GM23338 (cell line): ENCODE measurements around the gene ZMPSTE24. TPM values are rescaled to one million over a fixed set of nuclear protein-coding genes. Genes with fewer than 3 reads are reported as not detected.

Experiments
- ATAC-seq: fragments of 200-7000 bp; cut with Tn5 transposase; 3 replicates; pipeline ENCODE4 v1.9.1; 2020
- DNase-seq: peaks from one replicate; pipeline ENCODE4 v3.0.0-alpha.2; 2015; ENCODE audit warnings: low spot score
- H2AFZ ChIP-seq: fragments of 200-600 bp; sonication (generic); 2 replicates; pipeline ENCODE4 v1.8.0; 2016; ENCODE audit warnings: antibody characterized with exemption, mild to moderate bottlenecking, moderate library complexity
- H3F3A ChIP-seq: fragments of 200-600 bp; sonication (generic); replicated peaks from 2 replicates; pipeline ENCODE4 v1.8.0; 2017; ENCODE audit warnings: antibody characterized with exemption, mixed run types, low read depth
- H3K27ac ChIP-seq: fragments of 200-600 bp; sonication (generic); 2 replicates; pipeline ENCODE4 v1.6.1; 2016; ENCODE audit warnings: low read depth
- H3K27me3 ChIP-seq: fragments of 200-600 bp; sonication (generic); 2 replicates; pipeline ENCODE4 v1.8.0; 2016; ENCODE audit warnings: mild to moderate bottlenecking, mixed run types, moderate library complexity; ENCODE audit not compliant: insufficient read depth
- H3K36me3 ChIP-seq: fragments of 200-600 bp; sonication (generic); 2 replicates; pipeline ENCODE4 v1.8.0; 2016; ENCODE audit warnings: mild to moderate bottlenecking; ENCODE audit not compliant: insufficient read depth
- H3K4me1 ChIP-seq: fragments of 200-600 bp; sonication (generic); 2 replicates; pipeline ENCODE4 v1.8.0; 2016; ENCODE audit warnings: mild to moderate bottlenecking, moderate library complexity; ENCODE audit not compliant: insufficient read depth
- H3K4me2 ChIP-seq: fragments of 200-600 bp; sonication (generic); 2 replicates; pipeline ENCODE4 v1.7.1; 2017; ENCODE audit warnings: mixed run types
- H3K4me3 ChIP-seq: fragments of 200-600 bp; sonication (generic); 2 replicates; pipeline ENCODE4 v1.6.1; 2016; ENCODE audit warnings: mixed run types
- H3K79me2 ChIP-seq: fragments of 200-600 bp; sonication (generic); replicated peaks from 2 replicates; pipeline ENCODE4 v1.8.0; 2017; ENCODE audit warnings: mild to moderate bottlenecking; ENCODE audit not compliant: insufficient read depth
- H3K9me2 ChIP-seq: fragments of 200-600 bp; sonication (generic); 2 replicates; pipeline ENCODE4 v1.8.0; 2017; ENCODE audit not compliant: insufficient read depth
- H4K20me1 ChIP-seq: fragments of 200-600 bp; sonication (generic); replicated peaks from 2 replicates; pipeline ENCODE4 v1.8.0; 2017; ENCODE audit warnings: mild to moderate bottlenecking; ENCODE audit not compliant: insufficient read depth
- H3K27ac Mint-ChIP-seq: 2 replicates; pipeline ENCODE4 v1.8.0; 2020; ENCODE audit warnings: inconsistent platforms, mild to moderate bottlenecking, moderate library complexity, mixed read lengths
- H3K27me3 Mint-ChIP-seq: 3 replicates; pipeline ENCODE4 v1.8.0; 2022; ENCODE audit warnings: low read depth, mild to moderate bottlenecking, moderate library complexity, mixed read lengths, inconsistent platforms; ENCODE audit not compliant: insufficient read depth, poor library complexity
- H3K36me3 Mint-ChIP-seq: 3 replicates; pipeline ENCODE4 v1.8.0; 2021; ENCODE audit warnings: low read depth, mild to moderate bottlenecking, inconsistent platforms, moderate library complexity, mixed read lengths
- H3K4me1 Mint-ChIP-seq: 3 replicates; pipeline ENCODE4 v1.8.0; 2020; ENCODE audit warnings: mild to moderate bottlenecking, inconsistent platforms, mixed read lengths
- H3K4me3 Mint-ChIP-seq: 3 replicates; pipeline ENCODE4 v1.8.0; 2021; ENCODE audit warnings: moderate library complexity, mild to moderate bottlenecking, inconsistent platforms, mixed read lengths
- H3K9me3 Mint-ChIP-seq: 3 replicates; pipeline ENCODE4 v1.8.0; 2020; ENCODE audit warnings: moderate library complexity, mild to moderate bottlenecking, inconsistent platforms, mixed read lengths
- CREB1 ChIP-seq: fragments of 250-450 bp; sonication (Bioruptor Pico); IDR thresholded peaks from 2 replicates; pipeline ENCODE4 v1.5.0; 2020; ENCODE audit warnings: low read depth, mild to moderate bottlenecking, moderate library complexity
- CTCF ChIP-seq, 2 experiments: fragments of 200-600 bp in 1 of 2; sonication (generic) in 1 of 2; conservative IDR thresholded peaks; 2 replicates each; pipeline versions ENCODE4 v1.5.1 to v1.6.1; 2016 to 2017; ENCODE audit warnings: antibody characterized with exemption in 2 of 2, low read depth in 2 of 2, mild to moderate bottlenecking in 2 of 2, moderate library complexity in 1 of 2
- ETS1 ChIP-seq: IDR thresholded peaks from 2 replicates; pipeline ENCODE4 v1.6.1; 2016; ENCODE audit warnings: antibody characterized with exemption
- EZH2 ChIP-seq: fragments of 200-600 bp; sonication (generic); IDR thresholded peaks from one replicate; pipeline ENCODE4 v1.8.0; 2017; ENCODE audit warnings: antibody characterized with exemption, mild to moderate bottlenecking, low read depth; ENCODE audit not compliant: unreplicated experiment
- EZH2phosphoT487 ChIP-seq: fragments of 200-600 bp; sonication (generic); IDR thresholded peaks from one replicate; pipeline ENCODE4 v1.8.1; 2018; ENCODE audit warnings: antibody characterized with exemption; ENCODE audit not compliant: unreplicated experiment
- JUNB ChIP-seq: IDR thresholded peaks from one replicate; pipeline ENCODE4 v1.6.1; 2016; ENCODE audit warnings: antibody characterized with exemption; ENCODE audit not compliant: unreplicated experiment
- NANOG ChIP-seq: IDR thresholded peaks from 2 replicates; pipeline ENCODE4 v1.6.1; 2016; ENCODE audit warnings: antibody characterized with exemption, borderline replicate concordance
- POLR2AphosphoS5 ChIP-seq: IDR thresholded peaks from 2 replicates; pipeline ENCODE4 v1.6.1; 2016; ENCODE audit warnings: antibody characterized with exemption, low read depth
- STAT1 ChIP-seq: IDR thresholded peaks from one replicate; pipeline ENCODE4 v1.6.1; 2016; ENCODE audit warnings: antibody characterized with exemption; ENCODE audit not compliant: unreplicated experiment
- ZNF114 ChIP-seq: fragments of 250-450 bp; sonication (Bioruptor Pico); IDR thresholded peaks from 2 replicates; pipeline ENCODE4 v1.5.0; 2020; ENCODE audit warnings: mild to moderate bottlenecking, moderate library complexity
- ZNF331 ChIP-seq: fragments of 250-450 bp; sonication (Bioruptor Pico); IDR thresholded peaks from 2 replicates; pipeline ENCODE4 v1.5.0; 2020; ENCODE audit warnings: low read depth, mild to moderate bottlenecking, moderate library complexity
- ZNF462 ChIP-seq: fragments of 250-450 bp; sonication (Bioruptor Pico); IDR thresholded peaks from 2 replicates; pipeline ENCODE4 v1.5.0; 2020; ENCODE audit warnings: mild to moderate bottlenecking, moderate library complexity
- polyA plus RNA-seq: library from polyadenylated mRNA; unstranded; fragments of >200 nt; fragmentation: Nextera tagmentation; extraction: Ambion mirVana; gene quantifications from 2 replicates; pipeline ENCODE4 v1.2.1, GENCODE V29; 2016
- total RNA-seq: library from RNA; depleted of rRNA; stranded (reverse); fragments of >200 nt; shearing (Covaris generic); gene quantifications from 2 replicates; pipeline ENCODE4 v1.2.3, GENCODE V29; 2014
- TF ChIP-seq, protein P1 (sequence below): IDR thresholded peaks from one replicate; pipeline ENCODE4 v1.6.1; 2018; ENCODE audit warnings: antibody characterized with exemption; ENCODE audit not compliant: unreplicated experiment

Gene ZMPSTE24
- total and polyA plus RNA-seq, 2 experiments from 2014 or later = 23.1 to 51.2 TPM

GRCh38 chr1:40291293-40291692, 33.3 kb downstream of the ZMPSTE24 start:
- H3K4me3 Mint-ChIP-seq = no peak overlapping the region
- Histone ChIP-seq H3K9me2 (no peaks in the 10 kb centered on the region), H3K27me3 (no peaks in the 10 kb centered on the region), H3K79me2 (no peaks in the 10 kb centered on the region), H3K4me1 (peaks cover 13% of the 10 kb centered on the region), H2AFZ (no peak overlapping the region), H3K4me2 (no peak overlapping the region), H3K4me3 (no peak overlapping the region), H3K27ac (no peak overlapping the region), H3F3A (no peaks in the 10 kb centered on the region), H3K36me3 (peaks cover 14% of the 10 kb centered on the region), H4K20me1 (0 out of 2 replicates have a peak, but pooled peaks cover 4% of the 10 kb centered on the region)
- ATAC-seq (no peak), DNase-seq (no peak)
- no peaks in the 10 kb centered on the region for H3K9me3 Mint-ChIP-seq
- peaks cover 58% of the 10 kb centered on the region for H3K36me3 Mint-ChIP-seq
- peaks cover 3% of the 10 kb centered on the region for H3K27me3 Mint-ChIP-seq
- H3K27ac Mint-ChIP-seq = no peak overlapping the region
- no peak for TF ChIP-seq NANOG
- no peak for TF ChIP-seq ZNF462
- TF ChIP-seq JUNB = no peak
- no peak for TF ChIP-seq ETS1
- no peak for TF ChIP-seq POLR2AphosphoS5
- no peak for TF ChIP-seq STAT1
- no peak for TF ChIP-seq EZH2
- no peak for TF ChIP-seq ZNF331
- no peak for TF ChIP-seq EZH2phosphoT487
- no peak for TF ChIP-seq CREB1 (CRISPR knock-in tag)
- TF ChIP-seq CTCF (conservative IDR thresholded peaks at IDR 0.05; ENCODE audit: low read depth in 2 of 2) = no peak
- TF ChIP-seq ZNF114 = no peak
- TF ChIP-seq, protein P1, sequence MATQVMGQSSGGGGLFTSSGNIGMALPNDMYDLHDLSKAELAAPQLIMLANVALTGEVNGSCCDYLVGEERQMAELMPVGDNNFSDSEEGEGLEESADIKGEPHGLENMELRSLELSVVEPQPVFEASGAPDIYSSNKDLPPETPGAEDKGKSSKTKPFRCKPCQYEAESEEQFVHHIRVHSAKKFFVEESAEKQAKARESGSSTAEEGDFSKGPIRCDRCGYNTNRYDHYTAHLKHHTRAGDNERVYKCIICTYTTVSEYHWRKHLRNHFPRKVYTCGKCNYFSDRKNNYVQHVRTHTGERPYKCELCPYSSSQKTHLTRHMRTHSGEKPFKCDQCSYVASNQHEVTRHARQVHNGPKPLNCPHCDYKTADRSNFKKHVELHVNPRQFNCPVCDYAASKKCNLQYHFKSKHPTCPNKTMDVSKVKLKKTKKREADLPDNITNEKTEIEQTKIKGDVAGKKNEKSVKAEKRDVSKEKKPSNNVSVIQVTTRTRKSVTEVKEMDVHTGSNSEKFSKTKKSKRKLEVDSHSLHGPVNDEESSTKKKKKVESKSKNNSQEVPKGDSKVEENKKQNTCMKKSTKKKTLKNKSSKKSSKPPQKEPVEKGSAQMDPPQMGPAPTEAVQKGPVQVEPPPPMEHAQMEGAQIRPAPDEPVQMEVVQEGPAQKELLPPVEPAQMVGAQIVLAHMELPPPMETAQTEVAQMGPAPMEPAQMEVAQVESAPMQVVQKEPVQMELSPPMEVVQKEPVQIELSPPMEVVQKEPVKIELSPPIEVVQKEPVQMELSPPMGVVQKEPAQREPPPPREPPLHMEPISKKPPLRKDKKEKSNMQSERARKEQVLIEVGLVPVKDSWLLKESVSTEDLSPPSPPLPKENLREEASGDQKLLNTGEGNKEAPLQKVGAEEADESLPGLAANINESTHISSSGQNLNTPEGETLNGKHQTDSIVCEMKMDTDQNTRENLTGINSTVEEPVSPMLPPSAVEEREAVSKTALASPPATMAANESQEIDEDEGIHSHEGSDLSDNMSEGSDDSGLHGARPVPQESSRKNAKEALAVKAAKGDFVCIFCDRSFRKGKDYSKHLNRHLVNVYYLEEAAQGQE = no peak
- peaks cover 17% of the 10 kb centered on the region for H3K4me1 Mint-ChIP-seq
